KOPT-K1 (cell line): Measurements from ENCODE around the gene CD151.

Experiments used
- H3K27ac ChIP-seq: fragments of 200-600 bp; sonication (generic); 2 replicates; pipeline ENCODE4 v1.5.1; 2016; ENCODE audit warnings: antibody characterized with exemption, mild to moderate bottlenecking, low read depth, low read length; ENCODE audit not compliant: poor library complexity, severe bottlenecking
- H3K36me3 ChIP-seq: fragments of 200-600 bp; sonication (generic); 2 replicates; pipeline ENCODE4 v1.5.1; 2017; ENCODE audit warnings: antibody characterized with exemption, mild to moderate bottlenecking, low read length, moderate library complexity; ENCODE audit not compliant: insufficient read depth
- H3K9me3 ChIP-seq: fragments of 200-600 bp; sonication (generic); 2 replicates; pipeline ENCODE4 v1.5.1; 2017; ENCODE audit warnings: antibody characterized with exemption, low read length, mild to moderate bottlenecking; ENCODE audit not compliant: insufficient read depth, poor library complexity, severe bottlenecking

Gene CD151

GRCh38 chr11:828506-829175, 4.1 kb upstream of the CD151 start:
- H3K9me3 ChIP-seq = no peaks in the 10 kb centered on the region
- H3K27ac ChIP-seq = no peak overlapping the region
- peaks cover 20% of the 10 kb centered on the region; the same call in 1 of the 2 replicates for H3K36me3 ChIP-seq

GRCh38 chr11:829176-829846, 3.4 kb upstream of the CD151 start:
- Histone ChIP-seq H3K27ac (no peak overlapping the region), H3K36me3 (peaks cover 15% of the 10 kb centered on the region; the same call in 1 of the 2 replicates), H3K9me3 (no peaks in the 10 kb centered on the region)

GRCh38 chr11:829847-830294, 2.9 kb upstream of the CD151 start:
- no peak overlapping the region for H3K27ac ChIP-seq
- no peaks in the 10 kb centered on the region for H3K9me3 ChIP-seq
- H3K36me3 ChIP-seq = peaks cover 10% of the 10 kb centered on the region; the same call in 1 of the 2 replicates

- H3K9me3 ChIP-seq = no peaks in the 10 kb centered on the region
- peaks cover 3% of the 10 kb centered on the region; the same call in 1 of the 2 replicates for H3K36me3 ChIP-seq
- no peak overlapping the region for H3K27ac ChIP-seq
Measured at GRCh38 chr11:830295-831117, 2.2 kb upstream of the CD151 start.

GRCh38 chr11:831118-831864, 1.5 kb upstream of the CD151 start:
- no peak overlapping the region for H3K27ac ChIP-seq
- no peaks in the 10 kb centered on the region for H3K9me3 ChIP-seq

GRCh38 chr11:831961-832528, 707 bp upstream of the CD151 start:
- H3K27ac ChIP-seq = no peak overlapping the region
- H3K36me3 ChIP-seq = peaks cover 7% of the 10 kb centered on the region; the same call in 1 of the 2 replicates
- H3K9me3 ChIP-seq = no peaks in the 10 kb centered on the region

More at GRCh38 chr11:831118-831864, 1.5 kb upstream of the CD151 start:
- H3K36me3 ChIP-seq = 0 out of 2 replicates have a peak, but pooled peaks cover under 1% of the 10 kb centered on the region

GRCh38 chr11:833114-833791, 501 bp downstream of the CD151 start:
- Histone ChIP-seq H3K36me3 (peaks cover 19% of the 10 kb centered on the region; the same call in 1 of the 2 replicates), H3K9me3 (no peaks in the 10 kb centered on the region), H3K27ac (no peak overlapping the region)

GRCh38 chr11:833849-834311, 1.1 kb downstream of the CD151 start:
- H3K36me3 ChIP-seq = peaks cover 25% of the 10 kb centered on the region
- H3K27ac ChIP-seq = no peak overlapping the region
- H3K9me3 ChIP-seq = no peaks in the 10 kb centered on the region

- Histone ChIP-seq H3K9me3 (no peaks in the 10 kb centered on the region), H3K27ac (no peak overlapping the region), H3K36me3 (peaks cover 33% of the 10 kb centered on the region)
Measured at GRCh38 chr11:834371-835316, 1.9 kb downstream of the CD151 start.

- Histone ChIP-seq H3K36me3 (peaks cover 47% of the 10 kb centered on the region), H3K27ac (no peak overlapping the region), H3K9me3 (no peaks in the 10 kb centered on the region)
Measured at GRCh38 chr11:836274-836673, 3.5 kb downstream of the CD151 start.

GRCh38 chr11:836700-837099, 3.9 kb downstream of the CD151 start:
- H3K9me3 ChIP-seq = no peaks in the 10 kb centered on the region
- H3K36me3 ChIP-seq = peaks cover 47% of the 10 kb centered on the region
- no peak overlapping the region for H3K27ac ChIP-seq

- H3K27ac ChIP-seq = no peak overlapping the region
- H3K36me3 ChIP-seq = peaks cover 47% of the 10 kb centered on the region
Measured at GRCh38 chr11:837189-837989, 4.6 kb downstream of the CD151 start.

More at GRCh38 chr11:837189-837989, 4.6 kb downstream of the CD151 start:
- no peaks in the 10 kb centered on the region for H3K9me3 ChIP-seq
